Measurements from ENCODE around the gene STOX2. TPM values are rescaled to one million over a fixed set of nuclear protein-coding genes. Genes with fewer than 3 reads are reported as not detected.

STOX2 gene
- total and polyA plus RNA-seq, 2 donors, result 1.3 to 5.3 TPM

DNA sequence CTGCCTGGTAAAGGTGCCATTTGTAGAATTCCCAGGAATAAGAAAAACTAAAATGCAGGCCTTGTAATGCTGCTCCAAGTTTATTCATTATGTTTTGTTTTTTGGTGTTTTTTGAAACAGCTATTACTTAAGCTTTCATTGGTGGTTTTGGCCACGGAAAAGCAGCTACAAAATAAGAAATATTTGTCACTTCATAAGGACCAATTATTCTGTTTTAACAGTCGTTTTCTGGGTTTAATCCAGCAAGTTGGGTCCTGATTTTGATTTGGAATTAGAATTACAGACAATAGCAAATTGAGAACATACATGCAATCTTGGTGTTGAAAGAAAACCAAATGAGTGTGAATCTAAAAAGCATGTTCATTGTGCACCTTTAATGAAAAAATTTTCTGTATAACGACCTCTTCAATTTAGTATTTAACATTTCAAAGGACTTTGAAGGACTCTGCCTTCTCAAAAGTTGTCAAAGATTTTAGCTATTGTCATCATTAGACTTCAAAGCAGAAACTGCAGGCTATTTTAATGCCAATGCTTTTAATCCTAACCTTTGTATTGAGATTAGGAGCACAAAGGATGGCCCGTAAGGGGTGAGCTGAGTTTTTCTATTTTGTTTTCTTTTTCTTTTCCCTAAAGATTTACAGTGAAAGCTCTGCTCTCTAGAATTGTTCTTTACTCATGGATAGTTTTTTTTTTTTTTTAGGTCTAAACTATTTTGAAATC is 26.7 kb upstream of the STOX2 start:
- H3K27ac ChIP-seq (ENCODE audit: low read depth in 1 of 2, low read length in 1 of 2), result no peak overlapping the region
- H3K4me3 ChIP-seq (ENCODE audit: low read length in 2 of 2), result no peak overlapping the region
- H3K4me1 ChIP-seq (ENCODE audit: control insufficient read depth in 2 of 2, insufficient read depth in 2 of 2, low read length in 2 of 2), result no peaks in the 10 kb centered on the region
- DNase-seq (ENCODE audit: low read depth in 6 of 9, low spot score in 9 of 9), result no peak
- no peaks in the 10 kb centered on the region for H3K27me3 ChIP-seq (ENCODE audit: control insufficient read depth in 2 of 2, insufficient read depth in 1 of 2, low read length in 1 of 2)
- 93% methylated on average over 4 of the region's 4 CpGs for WGBS
- peaks cover 0 to 4% of the 10 kb centered on the region in 2 donors for H3K9me3 ChIP-seq (ENCODE audit: control insufficient read depth in 2 of 2, insufficient read depth in 1 of 2, low read length in 1 of 2)
- no peaks in the 10 kb centered on the region for H3K36me3 ChIP-seq (ENCODE audit: control insufficient read depth in 2 of 2, insufficient read depth in 2 of 2, low read length in 1 of 2)

DNA sequence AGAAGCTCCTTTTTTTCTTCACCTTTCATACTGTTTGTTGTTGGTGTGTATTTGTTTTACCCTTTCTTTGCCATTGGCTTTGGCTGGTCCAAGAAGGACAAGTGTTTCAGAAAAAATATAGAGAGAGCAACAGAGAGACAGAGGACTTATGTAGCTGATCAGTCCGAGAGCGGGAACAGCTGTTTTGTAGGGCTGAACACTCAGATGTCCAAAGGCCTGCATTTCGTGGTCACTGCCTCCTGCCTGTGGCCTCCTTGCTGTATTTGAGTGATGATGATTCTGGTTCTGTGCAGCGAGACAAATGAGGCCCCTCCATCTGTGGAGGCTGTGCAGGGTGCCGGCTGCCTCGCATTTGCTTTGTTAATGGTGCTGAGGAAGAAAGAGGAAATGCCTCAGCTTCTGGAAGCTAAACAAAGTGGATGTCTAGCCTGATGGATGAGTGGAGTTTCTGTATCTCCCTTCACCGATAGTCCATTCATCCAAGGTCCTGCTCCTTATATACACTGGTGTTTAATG is 19.8 kb upstream of the STOX2 start:
- no peak overlapping the region for H3K27ac ChIP-seq (ENCODE audit: low read depth in 1 of 2, low read length in 1 of 2)
- no peak for DNase-seq (ENCODE audit: low read depth in 6 of 9, low spot score in 9 of 9)
- 86% methylated on average over 7 of the region's 7 CpGs for WGBS
- no peaks in the 10 kb centered on the region for H3K27me3 ChIP-seq (ENCODE audit: control insufficient read depth in 2 of 2, insufficient read depth in 1 of 2, low read length in 1 of 2)
- no peaks in the 10 kb centered on the region for H3K9me3 ChIP-seq (ENCODE audit: control insufficient read depth in 2 of 2, insufficient read depth in 1 of 2, low read length in 1 of 2)
- no peaks in the 10 kb centered on the region for H3K4me1 ChIP-seq (ENCODE audit: control insufficient read depth in 2 of 2, insufficient read depth in 2 of 2, low read length in 2 of 2)
- H3K4me3 ChIP-seq (ENCODE audit: low read length in 2 of 2), result no peak overlapping the region
- H3K36me3 ChIP-seq (ENCODE audit: control insufficient read depth in 2 of 2, insufficient read depth in 2 of 2, low read length in 1 of 2), result no peaks in the 10 kb centered on the region

DNA sequence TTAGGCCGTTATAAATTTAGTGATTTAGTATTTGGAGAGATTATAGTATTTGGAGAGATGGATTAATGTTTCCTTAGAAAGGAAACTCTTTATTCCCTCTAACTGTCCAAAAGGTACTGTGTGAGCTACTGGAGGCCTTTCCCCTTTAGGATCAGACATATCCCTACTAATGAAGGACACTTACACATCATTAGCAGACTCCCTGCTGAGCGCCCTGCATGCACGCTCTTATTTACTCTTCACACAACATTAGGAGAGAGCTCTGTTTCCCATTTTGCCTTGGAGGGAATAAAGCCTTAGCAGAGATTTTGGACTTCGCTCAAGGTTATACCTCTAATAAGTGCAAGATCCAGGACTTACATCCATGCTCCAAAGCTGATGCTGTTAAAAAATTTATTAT is 17.8 kb upstream of the STOX2 start:
- WGBS, result 98% methylated on average over 4 of the region's 4 CpGs
- Histone ChIP-seq H3K4me3 (ENCODE audit: low read length in 2 of 2) (no peak overlapping the region), H3K27ac (ENCODE audit: low read depth in 1 of 2, low read length in 1 of 2) (no peak overlapping the region), H3K4me1 (ENCODE audit: control insufficient read depth in 2 of 2, insufficient read depth in 2 of 2, low read length in 2 of 2) (no peaks in the 10 kb centered on the region), H3K9me3 (ENCODE audit: control insufficient read depth in 2 of 2, insufficient read depth in 1 of 2, low read length in 1 of 2) (no peaks in the 10 kb centered on the region), H3K36me3 (ENCODE audit: control insufficient read depth in 2 of 2, insufficient read depth in 2 of 2, low read length in 1 of 2) (no peaks in the 10 kb centered on the region), H3K27me3 (ENCODE audit: control insufficient read depth in 2 of 2, insufficient read depth in 1 of 2, low read length in 1 of 2) (no peaks in the 10 kb centered on the region)
- DNase-seq (ENCODE audit: low read depth in 6 of 9, low spot score in 9 of 9), result no peak

DNA sequence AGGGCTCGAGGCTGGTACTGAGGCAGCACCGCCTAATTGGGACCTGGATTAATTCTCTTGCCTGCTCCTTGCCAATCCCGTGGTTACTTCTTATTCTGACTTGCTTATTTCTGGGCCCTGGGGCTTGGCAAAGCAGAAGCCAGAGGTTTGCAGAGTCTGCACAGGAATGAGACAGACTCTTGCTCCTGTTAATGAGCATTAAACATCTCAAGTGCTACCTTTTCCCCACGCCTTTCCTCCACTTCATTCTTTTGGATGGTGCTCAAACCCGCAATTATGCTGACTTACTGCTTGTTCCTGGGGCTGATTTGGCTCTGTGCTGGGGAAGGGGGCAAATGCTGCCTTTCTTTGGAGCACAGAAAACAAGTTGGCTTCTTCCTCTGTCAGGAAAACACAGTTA is 16.5 kb upstream of the STOX2 start:
- no peak overlapping the region for H3K27ac ChIP-seq (ENCODE audit: low read depth in 1 of 2, low read length in 1 of 2)
- no peaks in the 10 kb centered on the region for H3K27me3 ChIP-seq (ENCODE audit: control insufficient read depth in 2 of 2, insufficient read depth in 1 of 2, low read length in 1 of 2)
- no peaks in the 10 kb centered on the region for H3K4me1 ChIP-seq (ENCODE audit: control insufficient read depth in 2 of 2, insufficient read depth in 2 of 2, low read length in 2 of 2)
- no peak overlapping the region for H3K4me3 ChIP-seq (ENCODE audit: low read length in 2 of 2)
- no peak for DNase-seq (ENCODE audit: low read depth in 6 of 9, low spot score in 9 of 9)
- H3K36me3 ChIP-seq (ENCODE audit: control insufficient read depth in 2 of 2, insufficient read depth in 2 of 2, low read length in 1 of 2), result no peaks in the 10 kb centered on the region
- no peaks in the 10 kb centered on the region for H3K9me3 ChIP-seq (ENCODE audit: control insufficient read depth in 2 of 2, insufficient read depth in 1 of 2, low read length in 1 of 2)
- 93% methylated on average over 5 of the region's 5 CpGs for WGBS

DNA sequence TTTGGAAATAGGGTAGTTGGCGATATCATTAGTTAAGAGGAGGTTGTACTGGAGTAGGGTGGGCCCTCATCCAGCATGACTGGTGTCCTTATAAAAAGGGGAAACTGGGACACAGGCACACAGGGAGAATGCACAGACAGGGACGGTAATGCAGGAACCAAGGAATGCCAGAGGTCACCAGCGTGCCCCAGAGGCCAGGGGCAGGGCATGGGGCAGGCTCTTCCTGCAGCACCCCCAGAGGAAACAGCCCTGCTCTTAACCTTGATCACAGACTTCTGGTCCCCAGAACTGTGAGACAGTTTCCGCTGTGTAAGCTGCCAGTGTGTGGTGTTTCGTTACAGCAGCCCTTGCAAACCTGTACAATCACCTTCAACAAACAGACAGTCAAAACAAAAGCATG is 15.9 kb upstream of the STOX2 start:
- 84% methylated on average over 5 of the region's 5 CpGs for WGBS

DNA sequence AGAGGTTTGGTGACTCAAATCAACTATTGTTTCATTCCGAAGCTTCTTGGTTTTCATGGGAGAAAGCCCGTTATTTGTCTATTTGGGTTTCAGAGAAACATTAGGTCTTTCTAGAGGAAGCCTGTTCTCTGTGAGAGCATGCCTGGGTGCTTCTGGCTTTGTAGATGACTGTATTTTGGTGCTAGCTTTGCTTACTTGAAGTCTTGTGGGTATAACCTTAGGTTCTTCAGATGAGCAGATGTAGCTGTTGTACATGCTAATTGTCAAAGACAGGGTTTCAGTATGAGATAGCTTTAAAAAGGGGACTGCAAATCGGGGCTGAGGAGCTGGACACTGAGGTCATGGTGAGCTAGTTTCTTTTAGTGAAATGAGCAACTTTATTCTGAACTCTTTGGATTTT is 7.9 kb upstream of the STOX2 start:
- H3K4me3 ChIP-seq (ENCODE audit: low read length in 2 of 2), result no peak overlapping the region
- H3K9me3 ChIP-seq (ENCODE audit: control insufficient read depth in 2 of 2, insufficient read depth in 1 of 2, low read length in 1 of 2), result no peaks in the 10 kb centered on the region
- H3K36me3 ChIP-seq (ENCODE audit: control insufficient read depth in 2 of 2, insufficient read depth in 2 of 2, low read length in 1 of 2), result no peaks in the 10 kb centered on the region
- H3K27ac ChIP-seq (ENCODE audit: low read depth in 1 of 2, low read length in 1 of 2), result no peak overlapping the region
- H3K27me3 ChIP-seq (ENCODE audit: control insufficient read depth in 2 of 2, insufficient read depth in 1 of 2, low read length in 1 of 2), result no peaks in the 10 kb centered on the region
- 95% methylated on average over 3 of the region's 3 CpGs for WGBS
- no peaks in the 10 kb centered on the region for H3K4me1 ChIP-seq (ENCODE audit: control insufficient read depth in 2 of 2, insufficient read depth in 2 of 2, low read length in 2 of 2)
- DNase-seq (ENCODE audit: low read depth in 6 of 9, low spot score in 9 of 9), result no peak

More for the DNA sequence above, 15.9 kb upstream of the STOX2 start:
- H3K27me3 ChIP-seq (ENCODE audit: control insufficient read depth in 2 of 2, insufficient read depth in 1 of 2, low read length in 1 of 2), result no peaks in the 10 kb centered on the region
- no peak overlapping the region for H3K27ac ChIP-seq (ENCODE audit: low read depth in 1 of 2, low read length in 1 of 2)
- no peaks in the 10 kb centered on the region for H3K36me3 ChIP-seq (ENCODE audit: control insufficient read depth in 2 of 2, insufficient read depth in 2 of 2, low read length in 1 of 2)
- no peaks in the 10 kb centered on the region for H3K4me1 ChIP-seq (ENCODE audit: control insufficient read depth in 2 of 2, insufficient read depth in 2 of 2, low read length in 2 of 2)
- DNase-seq (ENCODE audit: low read depth in 6 of 9, low spot score in 9 of 9), result no peak
- no peak overlapping the region for H3K4me3 ChIP-seq (ENCODE audit: low read length in 2 of 2)
- no peaks in the 10 kb centered on the region for H3K9me3 ChIP-seq (ENCODE audit: control insufficient read depth in 2 of 2, insufficient read depth in 1 of 2, low read length in 1 of 2)

DNA sequence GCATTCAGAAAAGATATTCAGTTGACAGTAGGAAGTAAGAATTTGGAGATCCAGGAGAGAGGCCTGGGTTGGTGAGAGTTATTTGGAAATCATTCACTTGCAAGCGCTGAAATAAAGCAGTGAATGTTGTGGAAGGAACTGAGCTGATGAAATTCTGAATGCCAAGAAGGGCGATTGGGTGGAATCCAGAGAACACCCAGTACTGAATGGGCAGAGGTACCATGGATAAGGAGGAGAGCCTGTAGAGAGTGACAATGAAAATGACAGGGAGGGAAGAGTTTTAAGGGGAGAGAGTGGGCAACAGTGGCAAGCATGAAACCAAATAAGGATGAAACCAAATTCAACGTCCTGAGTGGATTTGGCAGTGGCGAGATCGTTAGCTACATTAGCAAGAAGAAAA is 6.7 kb upstream of the STOX2 start:
- no peaks in the 10 kb centered on the region for H3K4me1 ChIP-seq (ENCODE audit: control insufficient read depth in 2 of 2, insufficient read depth in 2 of 2, low read length in 2 of 2)
- peaks cover 0 to 4% of the 10 kb centered on the region in 2 donors for H3K27me3 ChIP-seq (ENCODE audit: control insufficient read depth in 2 of 2, insufficient read depth in 1 of 2, low read length in 1 of 2)
- WGBS, result 97% methylated on average over 5 of the region's 5 CpGs
- no peak for DNase-seq (ENCODE audit: low read depth in 6 of 9, low spot score in 9 of 9)
- no peak overlapping the region for H3K27ac ChIP-seq (ENCODE audit: low read depth in 1 of 2, low read length in 1 of 2)
- no peaks in the 10 kb centered on the region for H3K36me3 ChIP-seq (ENCODE audit: control insufficient read depth in 2 of 2, insufficient read depth in 2 of 2, low read length in 1 of 2)
- no peaks in the 10 kb centered on the region for H3K9me3 ChIP-seq (ENCODE audit: control insufficient read depth in 2 of 2, insufficient read depth in 1 of 2, low read length in 1 of 2)
- no peak overlapping the region for H3K4me3 ChIP-seq (ENCODE audit: low read length in 2 of 2)

DNA sequence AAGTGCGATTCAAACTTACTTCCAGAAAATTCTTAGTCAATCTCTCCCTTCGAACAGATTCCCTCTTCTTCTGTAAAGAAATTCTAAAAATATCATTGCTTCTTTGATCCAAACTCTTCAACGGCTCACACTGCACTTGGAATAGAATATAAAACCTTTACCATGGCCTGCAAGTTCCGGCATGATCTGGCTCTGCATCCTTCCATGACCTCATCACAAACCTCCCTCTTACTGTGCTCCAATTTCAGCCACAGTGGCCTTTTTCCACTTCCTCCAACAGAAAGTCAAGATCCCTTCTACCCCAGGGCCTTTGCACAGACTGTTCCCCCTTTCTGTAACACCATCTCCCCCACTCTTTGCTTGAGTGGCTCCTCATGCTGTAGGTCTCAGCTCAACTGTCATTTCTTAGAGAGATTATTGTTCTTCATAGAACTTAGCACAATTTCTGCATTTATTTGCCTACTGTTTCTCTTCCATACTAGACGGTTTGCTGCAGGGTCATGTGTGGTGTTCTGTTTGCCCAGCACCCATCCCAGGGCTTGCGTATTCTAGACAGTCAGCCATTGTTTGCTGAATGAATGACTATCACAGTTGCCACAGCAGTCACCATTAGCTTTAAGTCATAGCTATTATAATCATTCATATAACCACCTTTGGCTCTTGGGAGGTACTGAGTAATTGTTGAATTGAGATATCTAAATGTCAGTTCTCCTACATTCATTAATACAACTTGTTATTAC is 1.9 kb upstream of the STOX2 start:
- H3K27ac ChIP-seq (ENCODE audit: low read depth in 1 of 2, low read length in 1 of 2), result no peak overlapping the region
- H3K9me3 ChIP-seq (ENCODE audit: control insufficient read depth in 2 of 2, insufficient read depth in 1 of 2, low read length in 1 of 2), result peaks cover 0 to 2% of the 10 kb centered on the region in 2 donors
- peaks cover 31 to 48% of the 10 kb centered on the region in 2 donors for H3K27me3 ChIP-seq (ENCODE audit: control insufficient read depth in 2 of 2, insufficient read depth in 1 of 2, low read length in 1 of 2)
- no peak for DNase-seq (ENCODE audit: low read depth in 6 of 9, low spot score in 9 of 9)
- no peak overlapping the region for H3K4me3 ChIP-seq (ENCODE audit: low read length in 2 of 2)
- 86% methylated on average over 6 of the region's 6 CpGs for WGBS
- H3K36me3 ChIP-seq (ENCODE audit: control insufficient read depth in 2 of 2, insufficient read depth in 2 of 2, low read length in 1 of 2), result no peaks in the 10 kb centered on the region
- peaks cover 2 to 18% of the 10 kb centered on the region in 2 donors for H3K4me1 ChIP-seq (ENCODE audit: control insufficient read depth in 2 of 2, insufficient read depth in 2 of 2, low read length in 2 of 2)

All from thymus (tissue), 11 donors.